ENCODE results near the gene CYTIP.

DNA sequence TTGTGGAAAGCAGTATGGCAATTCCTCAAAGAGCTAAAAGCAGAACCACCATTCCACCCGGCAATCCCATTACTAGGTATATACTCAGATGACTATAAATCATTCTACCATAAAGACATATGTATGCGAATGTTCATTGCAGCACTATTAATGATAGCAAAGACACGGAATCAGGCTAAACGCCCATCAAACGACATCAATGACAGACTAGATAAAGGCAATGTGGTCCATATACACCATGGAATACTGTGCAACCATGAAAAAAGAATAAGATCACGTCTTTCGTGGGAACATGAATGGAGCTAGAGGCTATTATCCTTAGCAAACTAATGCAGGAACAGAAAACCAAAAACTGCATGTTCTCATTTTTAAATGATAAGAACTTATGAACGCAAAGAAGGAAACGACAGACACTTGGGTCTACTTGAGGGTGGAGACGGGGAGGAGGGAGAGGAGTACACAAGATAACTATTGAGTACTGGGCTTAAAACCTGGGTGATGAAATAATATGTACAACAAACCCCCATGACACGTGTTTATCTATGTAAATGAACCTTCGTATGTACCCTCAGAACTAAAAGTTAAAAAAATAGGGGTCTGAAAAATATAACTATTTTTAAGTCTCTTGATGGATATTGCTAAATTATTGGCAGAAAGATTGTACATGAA, 32.0 kb upstream of the CYTIP start:
- TF ChIP-seq EP300 (IDR thresholded peaks at IDR 0.05; ENCODE audit: borderline replicate concordance) (no peak), FOXM1 (IDR thresholded peaks at IDR 0.05; ENCODE audit: borderline replicate concordance, low read depth) (no peak)
